ENCODE data around the gene CENPX.

Gene CENPX

GRCh38 chr17:82060614-82061013 lies 37.9 kb upstream of the CENPX start:
- TF ChIP-seq CTCF (IDR thresholded peaks at IDR 0.05; ENCODE audit: low read depth, low read length, poor library complexity, severe bottlenecking) (no peak), EZH2phosphoT487 (IDR thresholded peaks at IDR 0.05; ENCODE audit: borderline replicate concordance, low read length) (no peak)
- H3K9me2 ChIP-seq (replicated peaks; ENCODE audit: control insufficient read depth, low read length) = no peaks in the 10 kb centered on the region
- H3K36me3 ChIP-seq (ENCODE audit: control insufficient read depth, low read length) = peaks cover 94% of the 10 kb centered on the region
- no peaks in the 10 kb centered on the region for H3K9me3 ChIP-seq (ENCODE audit: control insufficient read depth, insufficient read depth, low read length)
- H3K4me3 ChIP-seq (ENCODE audit: low read length) = no peak overlapping the region
- no peaks in the 10 kb centered on the region for H3K27me3 ChIP-seq (ENCODE audit: control insufficient read depth, low read length)
- no peak overlapping the region for H3K4me2 ChIP-seq (ENCODE audit: low read length)
- peaks cover 6% of the 10 kb centered on the region; the same call in 1 of the 2 replicates for H4K20me1 ChIP-seq (ENCODE audit: control insufficient read depth, insufficient read depth, low read depth, low read length)
- no peaks in the 10 kb centered on the region for H3F3A ChIP-seq (ENCODE audit: control insufficient read depth, insufficient read depth)
- peaks cover 29% of the 10 kb centered on the region for H3K79me2 ChIP-seq (ENCODE audit: control insufficient read depth, low read length)
- H3K4me1 ChIP-seq (ENCODE audit: control insufficient read depth, low read length) = peaks cover 13% of the 10 kb centered on the region
- no peak overlapping the region for H3K27ac ChIP-seq (ENCODE audit: low read depth, low read length)

DNA sequence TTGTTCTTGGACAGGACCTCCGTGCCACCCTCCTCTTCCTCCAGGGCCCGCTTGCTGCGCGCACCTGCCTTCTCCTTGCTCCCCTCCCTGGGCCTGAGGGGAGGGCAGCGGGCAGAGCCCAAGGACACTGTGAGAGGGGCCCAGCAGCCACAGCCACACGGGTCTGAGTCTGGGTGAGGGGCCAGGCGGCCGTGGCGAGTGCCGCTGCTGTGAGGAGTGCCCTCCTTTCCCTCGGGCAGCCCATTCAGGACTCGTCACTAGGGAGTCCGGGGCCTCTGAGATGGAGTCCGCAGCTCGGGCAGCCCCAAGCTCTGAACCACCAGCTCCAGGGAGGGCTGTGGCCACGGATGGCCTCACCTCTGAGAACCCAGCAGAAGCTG lies 37.3 kb upstream of the CENPX start:
- Histone ChIP-seq H3F3A (ENCODE audit: control insufficient read depth, insufficient read depth) (no peaks in the 10 kb centered on the region), H3K9me3 (ENCODE audit: control insufficient read depth, insufficient read depth, low read length) (no peaks in the 10 kb centered on the region), H4K20me1 (ENCODE audit: control insufficient read depth, insufficient read depth, low read depth, low read length) (peaks cover 6% of the 10 kb centered on the region; the same call in 1 of the 2 replicates), H3K36me3 (ENCODE audit: control insufficient read depth, low read length) (peaks cover 97% of the 10 kb centered on the region), H3K9me2 (replicated peaks; ENCODE audit: control insufficient read depth, low read length) (no peaks in the 10 kb centered on the region), H3K27ac (ENCODE audit: low read depth, low read length) (no peak overlapping the region), H3K4me1 (ENCODE audit: control insufficient read depth, low read length) (peaks cover 13% of the 10 kb centered on the region), H3K27me3 (ENCODE audit: control insufficient read depth, low read length) (no peaks in the 10 kb centered on the region), H3K79me2 (ENCODE audit: control insufficient read depth, low read length) (peaks cover 24% of the 10 kb centered on the region), H3K4me3 (ENCODE audit: low read length) (no peak overlapping the region), H3K4me2 (ENCODE audit: low read length) (no peak overlapping the region)
- TF ChIP-seq CTCF (IDR thresholded peaks at IDR 0.05; ENCODE audit: low read depth, low read length, poor library complexity, severe bottlenecking) (no peak), EZH2phosphoT487 (IDR thresholded peaks at IDR 0.05; ENCODE audit: borderline replicate concordance, low read length) (no peak)

DNA sequence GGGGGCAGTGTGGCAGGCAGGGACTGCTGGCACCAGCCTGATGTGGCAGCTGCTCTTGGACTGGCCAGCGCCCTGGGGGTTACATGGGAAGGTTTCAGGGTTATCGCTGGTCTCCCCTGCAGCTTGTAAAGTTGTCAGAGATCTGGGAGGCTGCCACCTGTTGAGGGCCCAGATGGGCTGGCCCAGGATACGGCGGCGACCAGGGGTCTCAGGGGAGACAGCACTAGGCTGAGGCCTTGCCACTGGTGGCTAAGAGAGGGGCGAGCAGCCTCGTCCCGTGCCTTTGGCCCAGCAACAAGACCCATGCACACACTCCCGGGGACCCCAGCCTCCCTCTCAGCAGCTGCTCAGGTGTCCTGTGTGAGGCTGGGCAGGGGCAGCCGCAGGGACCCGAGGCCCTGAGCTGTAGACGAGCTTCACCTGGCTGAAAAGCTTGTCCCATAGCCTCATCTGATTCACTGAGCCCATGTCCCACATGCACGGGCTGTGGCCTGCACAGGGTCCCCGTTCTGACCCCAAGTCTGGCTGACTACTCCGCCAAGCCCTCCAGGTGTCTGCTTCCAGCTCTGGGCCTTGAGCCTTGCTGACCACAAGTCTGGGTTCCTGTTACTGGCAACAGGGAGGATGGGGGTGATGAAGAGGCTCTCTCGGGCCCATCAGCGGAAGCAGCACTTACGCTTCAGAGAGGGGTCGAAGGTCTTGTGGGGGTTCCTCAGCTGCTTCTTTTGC lies 36.8 kb upstream of the CENPX start:
- Histone ChIP-seq H3K36me3 (ENCODE audit: control insufficient read depth, low read length) (peaks cover 97% of the 10 kb centered on the region), H3K27ac (ENCODE audit: low read depth, low read length) (no peak overlapping the region), H3K9me2 (replicated peaks; ENCODE audit: control insufficient read depth, low read length) (no peaks in the 10 kb centered on the region), H3K4me1 (ENCODE audit: control insufficient read depth, low read length) (peaks cover 10% of the 10 kb centered on the region), H4K20me1 (ENCODE audit: control insufficient read depth, insufficient read depth, low read depth, low read length) (peaks cover 6% of the 10 kb centered on the region; the same call in 1 of the 2 replicates), H3K79me2 (ENCODE audit: control insufficient read depth, low read length) (peaks cover 18% of the 10 kb centered on the region), H3K4me2 (ENCODE audit: low read length) (no peak overlapping the region), H3K4me3 (ENCODE audit: low read length) (no peak overlapping the region), H3K9me3 (ENCODE audit: control insufficient read depth, insufficient read depth, low read length) (no peaks in the 10 kb centered on the region), H3K27me3 (ENCODE audit: control insufficient read depth, low read length) (no peaks in the 10 kb centered on the region), H3F3A (ENCODE audit: control insufficient read depth, insufficient read depth) (no peaks in the 10 kb centered on the region)
- TF ChIP-seq EZH2phosphoT487 (IDR thresholded peaks at IDR 0.05; ENCODE audit: borderline replicate concordance, low read length) (no peak), CTCF (IDR thresholded peaks at IDR 0.05; ENCODE audit: low read depth, low read length, poor library complexity, severe bottlenecking) (no peak)

Measured in DOHH2 (cell line).